ENCODE results near the gene EEIG1. TPM values are rescaled to one million over a fixed set of nuclear protein-coding genes. Genes with fewer than 3 reads are reported as not detected.

EEIG1 gene
- total RNA-seq, 1 donor: 32.4 TPM

DNA sequence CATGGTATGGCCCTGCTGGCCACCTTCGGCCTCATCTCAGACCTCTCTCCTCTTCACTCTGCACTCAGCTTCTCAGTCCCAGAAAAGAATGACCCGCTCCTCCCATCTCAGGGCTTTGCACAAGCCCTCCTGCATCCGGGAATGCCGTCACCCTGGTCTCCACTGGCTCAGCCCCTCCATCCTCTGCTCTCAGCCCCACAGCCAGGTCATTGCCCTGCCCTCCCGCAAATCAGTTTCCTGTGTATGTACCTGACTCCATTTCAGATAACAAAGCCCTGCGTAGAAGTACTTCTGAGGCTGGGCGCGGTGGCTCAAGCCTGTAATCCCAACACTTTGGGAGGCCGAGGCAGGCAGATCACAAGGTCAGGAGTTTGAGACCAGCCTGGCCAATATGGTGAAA lies 28.9 kb upstream of the EEIG1 start:
- TF ChIP-seq, protein P1, sequence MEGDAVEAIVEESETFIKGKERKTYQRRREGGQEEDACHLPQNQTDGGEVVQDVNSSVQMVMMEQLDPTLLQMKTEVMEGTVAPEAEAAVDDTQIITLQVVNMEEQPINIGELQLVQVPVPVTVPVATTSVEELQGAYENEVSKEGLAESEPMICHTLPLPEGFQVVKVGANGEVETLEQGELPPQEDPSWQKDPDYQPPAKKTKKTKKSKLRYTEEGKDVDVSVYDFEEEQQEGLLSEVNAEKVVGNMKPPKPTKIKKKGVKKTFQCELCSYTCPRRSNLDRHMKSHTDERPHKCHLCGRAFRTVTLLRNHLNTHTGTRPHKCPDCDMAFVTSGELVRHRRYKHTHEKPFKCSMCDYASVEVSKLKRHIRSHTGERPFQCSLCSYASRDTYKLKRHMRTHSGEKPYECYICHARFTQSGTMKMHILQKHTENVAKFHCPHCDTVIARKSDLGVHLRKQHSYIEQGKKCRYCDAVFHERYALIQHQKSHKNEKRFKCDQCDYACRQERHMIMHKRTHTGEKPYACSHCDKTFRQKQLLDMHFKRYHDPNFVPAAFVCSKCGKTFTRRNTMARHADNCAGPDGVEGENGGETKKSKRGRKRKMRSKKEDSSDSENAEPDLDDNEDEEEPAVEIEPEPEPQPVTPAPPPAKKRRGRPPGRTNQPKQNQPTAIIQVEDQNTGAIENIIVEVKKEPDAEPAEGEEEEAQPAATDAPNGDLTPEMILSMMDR (IDR thresholded peaks at IDR 0.05; ENCODE audit: insufficient read depth, low read length): no peak
- no peak for DNase-seq (ENCODE audit: low read depth)
- no peak overlapping the region for H3K4me3 ChIP-seq (ENCODE audit: low read depth, low read length)

- no peak for DNase-seq (ENCODE audit: low read depth)
- no peak overlapping the region for H3K4me3 ChIP-seq (ENCODE audit: low read depth, low read length)
- TF ChIP-seq, protein P1 (IDR thresholded peaks at IDR 0.05; ENCODE audit: insufficient read depth, low read length): no peak
Measured at GRCh38 chr9:128008171-128008570, 27.4 kb upstream of the EEIG1 start.

- TF ChIP-seq, protein P1 (IDR thresholded peaks at IDR 0.05; ENCODE audit: insufficient read depth, low read length): no peak
- no peak overlapping the region for H3K4me3 ChIP-seq (ENCODE audit: low read depth, low read length)
- peak; percentile 65 for DNase-seq (ENCODE audit: low read depth)
Measured at GRCh38 chr9:128007566-128008138, 26.9 kb upstream of the EEIG1 start.

DNA sequence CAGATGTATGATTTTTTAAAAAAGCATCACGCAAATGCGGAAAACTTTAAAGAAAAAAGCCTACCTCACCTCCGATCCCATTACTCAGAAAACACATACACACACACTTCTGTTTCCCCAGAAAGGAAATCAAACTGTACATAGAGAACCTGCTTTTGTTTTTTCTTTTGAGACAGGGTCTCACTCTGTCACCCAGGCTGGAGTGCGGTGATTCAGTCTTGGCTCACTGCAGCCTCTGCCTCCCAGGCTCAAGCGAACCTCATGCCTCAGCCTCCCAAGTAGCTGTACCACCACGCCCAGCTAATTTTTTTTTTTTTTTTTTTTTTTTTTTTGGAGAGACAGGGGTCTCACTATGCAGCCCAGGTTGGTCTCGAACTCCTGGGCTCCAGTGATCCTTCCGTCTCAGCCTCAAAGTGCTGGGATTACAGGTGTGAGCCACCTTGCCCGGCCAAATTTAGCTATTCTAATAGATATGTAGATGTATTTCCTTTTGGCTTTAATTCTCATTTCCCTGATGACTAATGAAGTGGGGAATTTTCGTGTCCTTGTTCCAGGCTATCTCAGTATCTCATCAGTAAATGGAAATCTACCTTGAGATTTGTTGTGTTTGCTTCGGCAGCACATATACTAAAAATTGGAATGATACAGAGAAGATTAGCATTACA lies 25.7 kb upstream of the EEIG1 start:
- TF ChIP-seq, protein P1 (IDR thresholded peaks at IDR 0.05; ENCODE audit: insufficient read depth, low read length): no peak
- H3K4me3 ChIP-seq (ENCODE audit: low read depth, low read length): no peak overlapping the region
- peak; percentile 21 for DNase-seq (ENCODE audit: low read depth)

DNA sequence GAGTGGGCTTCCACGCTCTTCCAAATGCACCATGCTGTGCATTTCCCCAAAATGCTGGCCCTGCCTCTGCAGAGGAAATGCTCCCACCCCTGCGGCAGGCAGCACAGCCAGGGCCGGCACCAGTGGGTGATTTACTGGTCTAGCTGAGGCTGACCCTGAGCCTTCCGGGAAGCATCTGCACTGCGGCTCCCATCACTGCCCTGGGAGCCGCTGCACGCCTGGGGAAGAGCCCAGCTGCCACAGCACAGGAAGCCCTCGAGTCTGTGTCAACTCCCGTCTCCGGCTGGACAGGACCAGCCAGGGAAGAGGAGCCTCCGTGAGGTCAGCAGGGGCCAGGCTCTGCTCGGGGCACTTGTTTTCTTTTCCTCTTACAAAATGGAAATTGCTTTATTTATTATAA lies 25.1 kb upstream of the EEIG1 start:
- no peak overlapping the region for H3K4me3 ChIP-seq (ENCODE audit: low read depth, low read length)
- TF ChIP-seq, protein P1 (IDR thresholded peaks at IDR 0.05; ENCODE audit: insufficient read depth, low read length): no peak
- no peak for DNase-seq (ENCODE audit: low read depth)

GRCh38 chr9:128003966-128004604 lies 23.3 kb upstream of the EEIG1 start:
- TF ChIP-seq, protein P1 (IDR thresholded peaks at IDR 0.05; ENCODE audit: insufficient read depth, low read length): no peak
- DNase-seq (ENCODE audit: low read depth): no peak
- H3K4me3 ChIP-seq (ENCODE audit: low read depth, low read length): no peak overlapping the region

Measured in fibroblast of the aortic adventitia (primary cell).